RWPE1 (cell line): ENCODE results near the gene BAG1.

Source experiments
- CTCF ChIA-PET: fragments of 350-600 bp; sonication (Branson Sonifier 250); formaldehyde crosslinking; extraction: SDS; loops from one replicate; lab custom pipeline; 2021; lab: Yijun Ruan, JAX
- POLR2A ChIA-PET: fragments of 400-600 bp; formaldehyde crosslinking; extraction: SDS; loops from one replicate; lab custom pipeline; 2020; ENCODE audit warnings: antibody characterized with exemption; ENCODE audit not compliant: low non-redundant PET; lab: Yijun Ruan, JAX
- DNase-seq: peaks from one replicate; pipeline ENCODE4 v3.0.0; 2012; ENCODE audit warnings: low spot score
- H3K27ac ChIP-seq: fragments of 450-650 bp; 2 replicates; pipeline ENCODE4 v1.5.1; 2017
- CTCF ChIP-seq: fragments of 450-650 bp; conservative IDR thresholded peaks from 2 replicates; pipeline ENCODE4 v1.5.1; 2017; ENCODE audit warnings: low read depth, mild to moderate bottlenecking

BAG1 gene

GRCh38 chr9:33264473-33265177, at the start of gene BAG1, which contains the start of gene CHMP5:
Gene BAG1, minus strand, starts transcription at chr9:33264708.
Gene CHMP5, plus strand, starts transcription at chr9:33265049. Its CDS starts 30 bp downstream, at chr9:33265079.
- POLR2A ChIA-PET, result interaction anchor here (1.0 kb wide), 1 partner anchor 9 kb away, joined by 3 read pairs; no protein-coding TSS in a partner anchor
- DNase-seq, result peak; percentile 100
- CTCF ChIA-PET, result interaction anchor here (1.7 kb wide), 1 partner anchor 22 kb away, joined by 6 read pairs; no protein-coding TSS in a partner anchor
- peak within 1 kb of the TSS; percentile 91 for H3K27ac ChIP-seq
- no peak for TF ChIP-seq CTCF

GRCh38 chr9:33311953-33312352, 47.4 kb upstream of the BAG1 start:
- POLR2A ChIA-PET, result no interaction called here
- CTCF ChIA-PET, result no interaction called here
- DNase-seq, result no peak
- TF ChIP-seq CTCF, result no peak
- no peak overlapping the region for H3K27ac ChIP-seq

GRCh38 chr9:33310748-33311147, 46.2 kb upstream of the BAG1 start:
- H3K27ac ChIP-seq, result no peak overlapping the region
- CTCF ChIA-PET, result no interaction called here
- DNase-seq, result no peak
- POLR2A ChIA-PET, result no interaction called here
- no peak for TF ChIP-seq CTCF

GRCh38 chr9:33309903-33310302, 45.4 kb upstream of the BAG1 start:
- POLR2A ChIA-PET, result no interaction called here
- CTCF ChIA-PET, result interaction anchor here (0.6 kb wide), 1 partner anchor 242 kb away, joined by 5 read pairs; no protein-coding TSS in a partner anchor
- TF ChIP-seq CTCF, result no peak
- 0 out of 2 replicates have a peak overlapping the region, but pooled peaks have one; percentile 41 for H3K27ac ChIP-seq
- no peak for DNase-seq

GRCh38 chr9:33307067-33307466, 42.6 kb upstream of the BAG1 start:
- ChIA-PET CTCF (no interaction called here), POLR2A (no interaction called here)
- H3K27ac ChIP-seq, result no peak overlapping the region
- no peak for TF ChIP-seq CTCF
- no peak for DNase-seq

GRCh38 chr9:33306037-33306436, 41.5 kb upstream of the BAG1 start:
- no peak for DNase-seq
- TF ChIP-seq CTCF, result no peak
- H3K27ac ChIP-seq, result no peak overlapping the region
- ChIA-PET POLR2A (no interaction called here), CTCF (no interaction called here)
